ENCODE data around the gene CACNA2D4. TPM values are rescaled to one million over a fixed set of nuclear protein-coding genes. Genes with fewer than 3 reads are reported as not detected.

CACNA2D4 gene
- total RNA-seq, 1 experiment from 2014 or later: not detected

DNA sequence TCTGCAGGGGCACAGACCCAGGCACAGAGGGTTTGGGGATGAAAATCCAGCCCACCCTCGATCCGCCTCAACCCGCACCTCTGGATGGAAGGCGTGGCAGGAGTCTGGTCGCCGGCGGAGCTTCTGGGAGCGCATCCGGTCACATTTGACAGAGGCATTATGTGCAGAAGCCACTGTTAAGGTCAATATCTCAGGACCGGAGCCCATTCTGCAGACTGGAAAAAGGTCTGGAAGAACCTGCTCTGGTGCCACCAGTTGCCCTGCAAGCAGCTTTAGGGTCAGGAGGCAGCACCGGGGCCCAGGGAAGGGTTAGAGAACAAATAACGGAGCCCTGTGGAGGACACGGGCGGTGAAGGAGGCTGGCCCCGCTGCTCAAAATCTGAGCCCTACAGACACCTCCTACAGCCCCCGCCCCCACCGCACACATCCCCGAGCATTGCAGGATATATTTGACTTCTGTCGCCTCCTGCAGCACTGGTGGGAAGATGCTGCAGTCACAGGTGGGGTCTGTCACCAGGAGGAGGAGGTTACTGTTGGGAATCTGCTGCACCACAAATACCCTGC lies 123.1 kb downstream of the CACNA2D4 start:
- no TSS peak for BruUV-seq (replicated peaks)
- Histone ChIP-seq H3K79me2 (ENCODE audit: low read length) (no peaks in the 10 kb centered on the region), H3K4me1 (ENCODE audit: insufficient read depth, low read length) (peaks cover 5% of the 10 kb centered on the region; the same call in 1 of the 2 replicates), H3K27me3 (ENCODE audit: low read length) (no peaks in the 10 kb centered on the region), H3K36me3 (ENCODE audit: low read depth, low read length) (no peaks in the 10 kb centered on the region), H4K20me1 (ENCODE audit: low read length) (no peaks in the 10 kb centered on the region), H3K4me3 (ENCODE audit: low read length) (no peak overlapping the region), H3K9me3 (ENCODE audit: low read length) (no peaks in the 10 kb centered on the region), H3K4me2 (ENCODE audit: low read length) (peak overlapping the region; percentile 83), H3K9me2 (replicated peaks; ENCODE audit: low read length) (no peaks in the 10 kb centered on the region), H3K9ac (ENCODE audit: low read length) (no peak overlapping the region), H3F3A (ENCODE audit: low read length, unreplicated experiment) (no peaks in the 10 kb centered on the region), H2AFZ (ENCODE audit: low read length) (0 out of 2 replicates have a peak overlapping the region, but pooled peaks have one; percentile 54), H3K27ac (ENCODE audit: low read length) (no peak overlapping the region)
- no peak for TF ChIP-seq EZH2phosphoT487 (IDR thresholded peaks at IDR 0.05; ENCODE audit: borderline replicate concordance, low read length)
- TF ChIP-seq EZH2 (IDR thresholded peaks at IDR 0.05; ENCODE audit: low read length, unreplicated experiment): no peak
- TF ChIP-seq, protein P1, sequence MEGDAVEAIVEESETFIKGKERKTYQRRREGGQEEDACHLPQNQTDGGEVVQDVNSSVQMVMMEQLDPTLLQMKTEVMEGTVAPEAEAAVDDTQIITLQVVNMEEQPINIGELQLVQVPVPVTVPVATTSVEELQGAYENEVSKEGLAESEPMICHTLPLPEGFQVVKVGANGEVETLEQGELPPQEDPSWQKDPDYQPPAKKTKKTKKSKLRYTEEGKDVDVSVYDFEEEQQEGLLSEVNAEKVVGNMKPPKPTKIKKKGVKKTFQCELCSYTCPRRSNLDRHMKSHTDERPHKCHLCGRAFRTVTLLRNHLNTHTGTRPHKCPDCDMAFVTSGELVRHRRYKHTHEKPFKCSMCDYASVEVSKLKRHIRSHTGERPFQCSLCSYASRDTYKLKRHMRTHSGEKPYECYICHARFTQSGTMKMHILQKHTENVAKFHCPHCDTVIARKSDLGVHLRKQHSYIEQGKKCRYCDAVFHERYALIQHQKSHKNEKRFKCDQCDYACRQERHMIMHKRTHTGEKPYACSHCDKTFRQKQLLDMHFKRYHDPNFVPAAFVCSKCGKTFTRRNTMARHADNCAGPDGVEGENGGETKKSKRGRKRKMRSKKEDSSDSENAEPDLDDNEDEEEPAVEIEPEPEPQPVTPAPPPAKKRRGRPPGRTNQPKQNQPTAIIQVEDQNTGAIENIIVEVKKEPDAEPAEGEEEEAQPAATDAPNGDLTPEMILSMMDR (conservative IDR thresholded peaks at IDR 0.05; ENCODE audit: low read depth, low read length): no peak
- no peak for ATAC-seq
- CTCF ChIA-PET: interaction anchor here (0.5 to 0.9 kb wide), 2 partner anchors 145 to 159 kb away, joined by 4 to 9 read pairs; no protein-coding TSS in a partner anchor
- POLR2A ChIA-PET (ENCODE audit: unreplicated experiment): no interaction called here
- intact Hi-C loops (cut with micrococcal nuclease): no loop called here
- DNase-seq: no peak

DNA sequence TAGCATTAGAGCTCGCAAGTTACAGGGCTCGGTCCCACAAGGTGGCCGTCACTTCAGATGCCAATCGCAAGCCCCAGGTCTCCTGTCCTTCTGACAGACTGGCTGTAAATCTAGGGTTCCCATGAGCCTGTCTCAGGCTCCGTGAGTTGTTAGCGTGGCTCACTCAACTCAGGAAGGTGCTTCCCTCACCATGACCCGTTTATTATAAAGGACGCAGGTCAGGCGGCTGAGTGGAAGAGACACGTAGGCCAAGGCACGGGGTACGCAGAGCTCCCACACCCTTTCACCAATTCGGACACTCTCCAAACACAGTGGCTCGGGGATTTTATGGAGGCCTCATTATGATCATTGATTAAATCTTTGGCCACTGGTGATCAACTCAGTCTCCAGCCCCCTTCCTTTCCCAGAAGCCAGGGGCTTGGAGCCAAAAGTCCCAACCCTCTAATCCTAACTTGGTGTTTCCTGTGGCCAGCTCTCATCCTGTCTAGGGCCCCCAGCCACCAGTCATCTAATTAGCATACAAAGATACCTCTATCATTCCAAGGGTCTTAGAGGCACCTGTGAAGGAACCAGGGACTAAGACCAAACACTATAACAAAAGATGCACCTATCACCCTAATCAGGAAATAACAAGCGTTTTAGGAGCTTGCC lies 123.9 kb downstream of the CACNA2D4 start:
- H3K4me1 ChIP-seq (ENCODE audit: insufficient read depth, low read length): peaks cover 5% of the 10 kb centered on the region; the same call in 1 of the 2 replicates
- DNase-seq (no peak), ATAC-seq (no peak)
- H3K9ac ChIP-seq (ENCODE audit: low read length): no peak overlapping the region
- ChIA-PET CTCF (no interaction called here), POLR2A (ENCODE audit: unreplicated experiment) (no interaction called here)
- BruUV-seq (replicated peaks): no TSS peak
- no peaks in the 10 kb centered on the region for H3K36me3 ChIP-seq (ENCODE audit: low read depth, low read length)
- H3K4me3 ChIP-seq (ENCODE audit: low read length): no peak overlapping the region
- H4K20me1 ChIP-seq (ENCODE audit: low read length): no peaks in the 10 kb centered on the region
- no peaks in the 10 kb centered on the region for H3K79me2 ChIP-seq (ENCODE audit: low read length)
- H3K9me2 ChIP-seq (replicated peaks; ENCODE audit: low read length): no peaks in the 10 kb centered on the region
- no peak overlapping the region for H3K27ac ChIP-seq (ENCODE audit: low read length)
- intact Hi-C loops (cut with micrococcal nuclease): loop anchor here (5.0 kb wide), 1 partner anchor 162 kb away; no protein-coding TSS in a partner anchor
- H3F3A ChIP-seq (ENCODE audit: low read length, unreplicated experiment): no peaks in the 10 kb centered on the region
- no peaks in the 10 kb centered on the region for H3K9me3 ChIP-seq (ENCODE audit: low read length)
- TF ChIP-seq, protein P1 (conservative IDR thresholded peaks at IDR 0.05; ENCODE audit: low read depth, low read length): no peak
- TF ChIP-seq EZH2phosphoT487 (IDR thresholded peaks at IDR 0.05; ENCODE audit: borderline replicate concordance, low read length): no peak
- no peaks in the 10 kb centered on the region for H3K27me3 ChIP-seq (ENCODE audit: low read length)
- no peak overlapping the region for H3K4me2 ChIP-seq (ENCODE audit: low read length)
- no peak overlapping the region for H2AFZ ChIP-seq (ENCODE audit: low read length)
